Esophagus muscularis mucosa (tissue), 4 donors: ENCODE results near the gene BOLA2B.

Experiments used
- CTCF ChIP-seq, 3 experiments: fragments of 200-600 bp in 2 of 3; fragments of 450-650 bp in 1 of 3; sonication (generic) in 2 of 3; IDR thresholded peaks; one replicate each; pipeline ENCODE4 v1.5.1; 2017 to 2019; ENCODE audit warnings: antibody characterized with exemption in 3 of 3, mild to moderate bottlenecking in 2 of 3, moderate library complexity in 1 of 3
- EP300 ChIP-seq: sonication (generic); formaldehyde crosslinking; IDR thresholded peaks from one replicate; pipeline ENCODE4 v1.6.1; 2017; ENCODE audit warnings: antibody characterized with exemption
- POLR2A ChIP-seq: fragments of 450-650 bp; IDR thresholded peaks from one replicate; pipeline ENCODE4 v1.6.1; 2017; ENCODE audit warnings: antibody characterized with exemption, moderate library complexity, mild to moderate bottlenecking, low read depth
- POLR2AphosphoS5 ChIP-seq, 2 donors: sonication (generic); formaldehyde crosslinking; IDR thresholded peaks; one replicate each; pipeline ENCODE4 v1.6.1; 2017; ENCODE audit warnings: antibody characterized with exemption in 2 of 2

- TF ChIP-seq CTCF (IDR thresholded peaks at IDR 0.05) (no peak), EP300 (no peak), POLR2A (no peak), POLR2AphosphoS5 (IDR thresholded peaks at IDR 0.05) (no peak)
Measured at GRCh38 chr16:30187556-30187865, 6.0 kb downstream of the BOLA2B start.
